ENCODE measurements around the gene JAM2.

JAM2 gene

GRCh38 chr21:25657140-25657539 lies 18.1 kb downstream of the JAM2 start:
- no peak overlapping the region for H3K4me2 ChIP-seq (ENCODE audit: low read length)
- H3K27ac ChIP-seq (ENCODE audit: low read length): no peak overlapping the region
- H3K4me1 ChIP-seq (ENCODE audit: low read length): no peaks in the 10 kb centered on the region
- no peaks in the 10 kb centered on the region for H3K27me3 ChIP-seq (ENCODE audit: low read depth, low read length)
- no peak overlapping the region for H3K4me3 ChIP-seq (ENCODE audit: low read length)
- no peak overlapping the region for H2AFZ ChIP-seq (ENCODE audit: low read depth, low read length)
- TF ChIP-seq CTCF (IDR thresholded peaks at IDR 0.05; ENCODE audit: low read depth, low read length) (no peak), EZH2phosphoT487 (IDR thresholded peaks at IDR 0.05; ENCODE audit: low read depth) (no peak)
- no peaks in the 10 kb centered on the region for H3K79me2 ChIP-seq (ENCODE audit: low read length)
- no peaks in the 10 kb centered on the region for H3K36me3 ChIP-seq (replicated peaks; ENCODE audit: low read depth, low read length)
- no peak overlapping the region for H3K9ac ChIP-seq (ENCODE audit: low read length)
- no peaks in the 10 kb centered on the region for H3K9me3 ChIP-seq (ENCODE audit: insufficient read depth, low read length)
- no peaks in the 10 kb centered on the region for H4K20me1 ChIP-seq (ENCODE audit: insufficient read depth, low read length)

- Histone ChIP-seq H3K27ac (ENCODE audit: low read length) (no peak overlapping the region), H3K4me2 (ENCODE audit: low read length) (no peak overlapping the region), H2AFZ (ENCODE audit: low read depth, low read length) (no peak overlapping the region), H3K9ac (ENCODE audit: low read length) (no peak overlapping the region), H3K9me3 (ENCODE audit: insufficient read depth, low read length) (no peaks in the 10 kb centered on the region), H3K27me3 (ENCODE audit: low read depth, low read length) (no peaks in the 10 kb centered on the region), H3K79me2 (ENCODE audit: low read length) (no peaks in the 10 kb centered on the region), H4K20me1 (ENCODE audit: insufficient read depth, low read length) (no peaks in the 10 kb centered on the region), H3K4me3 (ENCODE audit: low read length) (no peak overlapping the region), H3K4me1 (ENCODE audit: low read length) (no peaks in the 10 kb centered on the region), H3K36me3 (replicated peaks; ENCODE audit: low read depth, low read length) (no peaks in the 10 kb centered on the region)
- TF ChIP-seq CTCF (IDR thresholded peaks at IDR 0.05; ENCODE audit: low read depth, low read length) (no peak), EZH2phosphoT487 (IDR thresholded peaks at IDR 0.05; ENCODE audit: low read depth) (no peak)
Measured at GRCh38 chr21:25658427-25659035, 19.5 kb downstream of the JAM2 start.

DNA sequence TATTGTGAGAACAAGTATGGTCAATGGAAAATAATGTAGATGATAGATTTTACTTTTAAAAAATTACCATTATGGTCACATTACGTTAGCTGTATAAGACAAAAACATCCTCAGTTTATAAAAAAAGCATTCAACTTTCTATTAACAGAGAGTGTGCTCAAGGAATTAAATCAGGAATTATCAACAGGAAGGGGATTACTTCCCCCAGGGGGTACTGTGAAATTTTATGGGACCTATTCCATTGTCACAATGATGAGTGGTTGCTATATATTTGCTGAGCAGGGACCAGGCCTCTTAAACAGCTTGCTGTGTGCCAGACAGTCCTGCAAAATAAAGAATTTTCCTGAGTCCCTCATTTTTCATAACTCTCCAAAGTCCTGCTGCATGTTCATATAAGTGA lies 21.2 kb downstream of the JAM2 start:
- no peaks in the 10 kb centered on the region for H3K27me3 ChIP-seq (ENCODE audit: low read depth, low read length)
- H3K27ac ChIP-seq (ENCODE audit: low read length): no peak overlapping the region
- no peaks in the 10 kb centered on the region for H3K4me1 ChIP-seq (ENCODE audit: low read length)
- TF ChIP-seq CTCF (IDR thresholded peaks at IDR 0.05; ENCODE audit: low read depth, low read length): no peak
- TF ChIP-seq EZH2phosphoT487 (IDR thresholded peaks at IDR 0.05; ENCODE audit: low read depth): no peak
- no peak overlapping the region for H3K4me2 ChIP-seq (ENCODE audit: low read length)
- no peak overlapping the region for H3K4me3 ChIP-seq (ENCODE audit: low read length)
- no peaks in the 10 kb centered on the region for H3K36me3 ChIP-seq (replicated peaks; ENCODE audit: low read depth, low read length)
- H2AFZ ChIP-seq (ENCODE audit: low read depth, low read length): no peak overlapping the region
- no peaks in the 10 kb centered on the region for H3K9me3 ChIP-seq (ENCODE audit: insufficient read depth, low read length)
- H3K79me2 ChIP-seq (ENCODE audit: low read length): no peaks in the 10 kb centered on the region
- no peaks in the 10 kb centered on the region for H4K20me1 ChIP-seq (ENCODE audit: insufficient read depth, low read length)
- H3K9ac ChIP-seq (ENCODE audit: low read length): no peak overlapping the region

GRCh38 chr21:25664491-25664931 lies 25.5 kb downstream of the JAM2 start:
- no peaks in the 10 kb centered on the region for H3K27me3 ChIP-seq (ENCODE audit: low read depth, low read length)
- H3K79me2 ChIP-seq (ENCODE audit: low read length): no peaks in the 10 kb centered on the region
- no peak for TF ChIP-seq CTCF (IDR thresholded peaks at IDR 0.05; ENCODE audit: low read depth, low read length)
- TF ChIP-seq EZH2phosphoT487 (IDR thresholded peaks at IDR 0.05; ENCODE audit: low read depth): no peak
- no peaks in the 10 kb centered on the region for H4K20me1 ChIP-seq (ENCODE audit: insufficient read depth, low read length)
- H3K4me3 ChIP-seq (ENCODE audit: low read length): no peak overlapping the region
- no peak overlapping the region for H2AFZ ChIP-seq (ENCODE audit: low read depth, low read length)
- H3K27ac ChIP-seq (ENCODE audit: low read length): no peak overlapping the region
- H3K9ac ChIP-seq (ENCODE audit: low read length): no peak overlapping the region
- no peaks in the 10 kb centered on the region for H3K36me3 ChIP-seq (replicated peaks; ENCODE audit: low read depth, low read length)
- H3K9me3 ChIP-seq (ENCODE audit: insufficient read depth, low read length): no peaks in the 10 kb centered on the region
- H3K4me2 ChIP-seq (ENCODE audit: low read length): no peak overlapping the region
- H3K4me1 ChIP-seq (ENCODE audit: low read length): no peaks in the 10 kb centered on the region

Data from OCI-LY3 (cell line).